NT2/D1 (cell line): ENCODE results near the gene NELL1.

Experiments
- SUZ12 ChIP-seq: IDR thresholded peaks from 2 replicates; pipeline ENCODE4 v1.6.1; 2011; ENCODE audit not compliant: insufficient read length, insufficient read depth; ENCODE audit errors: extremely low read depth
- YY1 ChIP-seq: IDR thresholded peaks from 2 replicates; pipeline ENCODE4 v1.6.1; 2011; ENCODE audit not compliant: insufficient read length, insufficient read depth
- ZNF274 ChIP-seq: IDR thresholded peaks from 2 replicates; pipeline ENCODE4 v1.6.1; 2011; ENCODE audit warnings: mild to moderate bottlenecking, low read depth, low read length

- TF ChIP-seq YY1 (no peak), ZNF274 (no peak), SUZ12 (no peak)
These were observed 814.7 kb downstream of the NELL1 start for GRCh38 chr11:21484039-21484438.
